Limb (tissue), 2 donors: ENCODE measurements around the gene CASKIN1.
"Not testable (repeated sequence)": the region's sequence is repeated elsewhere in the genome, so short reads cannot be mapped to it uniquely, and the experiment has no call there.

Experiments used
- DNase-seq, 2 donors: peaks; one replicate each; pipeline ENCODE4 v3.0.0-alpha.2; 2016; ENCODE audit errors: extremely low spot score in 2 of 2

The CASKIN1 gene

GRCh38 chr16:2196162-2196980, at the start of gene CASKIN1:
CASKIN1 (minus strand) TSS chr16:2196605; CDS start chr16:2196432, 173 bp downstream.
- no peak for DNase-seq

- no peak for DNase-seq
These were observed 48.8 kb upstream of the CASKIN1 start for GRCh38 chr16:2244926-2245795.

- DNase-seq: no peak
These were observed 47.9 kb upstream of the CASKIN1 start for GRCh38 chr16:2244301-2244700.

GRCh38 chr16:2243781-2244180, 47.4 kb upstream of the CASKIN1 start:
- DNase-seq: no peak

GRCh38 chr16:2243031-2243528, 46.7 kb upstream of the CASKIN1 start:
- no peak for DNase-seq

GRCh38 chr16:2242598-2242997, 46.2 kb upstream of the CASKIN1 start:
- no peak for DNase-seq

- DNase-seq: not testable (repeated sequence)
These were observed 43.9 kb upstream of the CASKIN1 start for GRCh38 chr16:2240331-2240730.

GRCh38 chr16:2238838-2239675, 42.7 kb upstream of the CASKIN1 start:
- no peak for DNase-seq

GRCh38 chr16:2238150-2238837, 41.9 kb upstream of the CASKIN1 start:
- no peak for DNase-seq

- no peak for DNase-seq
These were observed 41.2 kb upstream of the CASKIN1 start for GRCh38 chr16:2237493-2238149.

GRCh38 chr16:2237102-2237482, 40.7 kb upstream of the CASKIN1 start:
- DNase-seq: no peak

- DNase-seq: peak in 1 of 2 donors; percentile 56
These were observed 40.1 kb upstream of the CASKIN1 start, which contains the start of gene DNASE1L2 for GRCh38 chr16:2236337-2237101. DNASE1L2 (plus strand) TSS chr16:2236444; CDS start chr16:2236817, 373 bp downstream.

- no peak for DNase-seq
These were observed 39.4 kb upstream of the CASKIN1 start for GRCh38 chr16:2235695-2236336.

GRCh38 chr16:2235234-2235651, 38.8 kb upstream of the CASKIN1 start:
- no peak for DNase-seq

GRCh38 chr16:2234813-2235170, 38.4 kb upstream of the CASKIN1 start:
- DNase-seq: no peak

GRCh38 chr16:2233872-2234812, 37.7 kb upstream of the CASKIN1 start:
- DNase-seq: no peak

- no peak for DNase-seq
These were observed 36.8 kb upstream of the CASKIN1 start for GRCh38 chr16:2233046-2233775.
